Uterus (tissue), 4 donors: ENCODE measurements around the gene MKS1. TPM values are rescaled to one million over a fixed set of nuclear protein-coding genes. Genes with fewer than 3 reads are reported as not detected.

Source experiments
- DNase-seq, 2 donors: peaks; one replicate each; pipeline ENCODE4 v3.0.0-alpha.2; 2019 to 2020
- H3K27ac ChIP-seq, 2 donors: fragments of 200-600 bp; sonication (generic); 1 replicate in 1 of 2; 2 replicates in 1 of 2; pipeline ENCODE4 v1.5.1; 2016 to 2018
- H3K27me3 ChIP-seq, 2 donors: fragments of 200-600 bp; sonication (generic); one replicate each; pipeline ENCODE4 v1.5.1; 2018 to 2019; ENCODE audit warnings: control low read depth in 1 of 2
- H3K36me3 ChIP-seq, 2 donors: fragments of 200-600 bp; sonication (generic); one replicate each; pipeline ENCODE4 v1.5.1; 2019; ENCODE audit warnings: control low read depth in 1 of 2
- H3K4me1 ChIP-seq, 2 donors: fragments of 200-600 bp; sonication (generic); one replicate each; pipeline ENCODE4 v1.5.1; 2018 to 2019; ENCODE audit warnings: control low read depth in 1 of 2
- H3K4me3 ChIP-seq, 2 donors: fragments of 200-600 bp; sonication (generic); 1 replicate in 1 of 2; 2 replicates in 1 of 2; pipeline ENCODE4 v1.5.1; 2018 to 2019; ENCODE audit warnings: mild to moderate bottlenecking in 1 of 2
- H3K9me3 ChIP-seq, 2 donors: fragments of 200-600 bp; sonication (generic); one replicate each; pipeline ENCODE4 v1.5.1; 2019; ENCODE audit warnings: control low read depth in 1 of 2
- POLR2A ChIP-seq, 2 donors: fragments of 450-650 bp; IDR thresholded peaks; one replicate each; pipeline ENCODE4 v1.6.1; 2016; ENCODE audit warnings: antibody characterized with exemption in 2 of 2, mild to moderate bottlenecking in 1 of 2, moderate library complexity in 1 of 2
- intact Hi-C: fragments of 100-400 bp; cut with DNase I; formaldehyde crosslinking; loops from one replicate; pipeline ENCODE4 v1.15.1; 2023; ENCODE audit warnings: low total_unique reads
- total RNA-seq, 4 donors: library from RNA; depleted of rRNA in 3 of 4; stranded (reverse); fragments of >200 nt in 3 of 4; gene quantifications; one replicate each; pipeline versions ENCODE4 v1.1.0 to v1.2.4, GENCODE V29; 2014 to 2023
- TF ChIP-seq, protein P1 (sequence below), 4 experiments: fragments of 200-600 bp in 2 of 4; fragments of 450-650 bp in 2 of 4; sonication (generic) in 2 of 4; IDR thresholded peaks; one replicate each; pipeline ENCODE4 v1.5.1; 2016 to 2019; ENCODE audit warnings: antibody characterized with exemption in 4 of 4, mild to moderate bottlenecking in 2 of 4, moderate library complexity in 1 of 4
- donor health status: DM: yes; HTN: yes; CAD: no.

MKS1 gene
- total RNA-seq, 4 donors from 2014 or later, result 4.4 to 23.2 (median 12.3) TPM

DNA sequence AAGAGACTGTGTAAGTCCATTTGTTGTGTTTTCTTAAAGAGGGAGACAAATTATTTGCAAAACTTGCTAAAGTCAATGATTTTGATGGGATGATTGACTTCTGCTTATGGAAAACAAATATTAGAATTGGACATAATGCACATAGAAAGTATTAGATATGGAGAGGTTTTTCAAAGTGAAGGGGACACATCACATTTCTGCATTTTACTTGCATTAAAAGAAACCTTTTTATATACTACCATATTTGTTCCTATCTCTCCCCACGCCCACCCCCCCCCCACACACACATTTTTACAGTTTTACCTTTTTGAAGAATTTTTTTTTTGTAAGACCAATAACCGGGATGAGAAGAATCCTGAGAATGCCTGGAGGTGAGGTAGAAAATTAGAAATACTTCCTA lies 60.9 kb downstream of the MKS1 start:
- Histone ChIP-seq H3K36me3 (no peaks in the 10 kb centered on the region), H3K4me3 (no peak overlapping the region), H3K27ac (no peak overlapping the region), H3K4me1 (no peaks in the 10 kb centered on the region), H3K9me3 (no peaks in the 10 kb centered on the region), H3K27me3 (no peaks in the 10 kb centered on the region)
- DNase-seq, result no peak
- intact Hi-C loops, result no loop called here
- TF ChIP-seq POLR2A (IDR thresholded peaks at IDR 0.05), result no peak
- TF ChIP-seq, protein P1, sequence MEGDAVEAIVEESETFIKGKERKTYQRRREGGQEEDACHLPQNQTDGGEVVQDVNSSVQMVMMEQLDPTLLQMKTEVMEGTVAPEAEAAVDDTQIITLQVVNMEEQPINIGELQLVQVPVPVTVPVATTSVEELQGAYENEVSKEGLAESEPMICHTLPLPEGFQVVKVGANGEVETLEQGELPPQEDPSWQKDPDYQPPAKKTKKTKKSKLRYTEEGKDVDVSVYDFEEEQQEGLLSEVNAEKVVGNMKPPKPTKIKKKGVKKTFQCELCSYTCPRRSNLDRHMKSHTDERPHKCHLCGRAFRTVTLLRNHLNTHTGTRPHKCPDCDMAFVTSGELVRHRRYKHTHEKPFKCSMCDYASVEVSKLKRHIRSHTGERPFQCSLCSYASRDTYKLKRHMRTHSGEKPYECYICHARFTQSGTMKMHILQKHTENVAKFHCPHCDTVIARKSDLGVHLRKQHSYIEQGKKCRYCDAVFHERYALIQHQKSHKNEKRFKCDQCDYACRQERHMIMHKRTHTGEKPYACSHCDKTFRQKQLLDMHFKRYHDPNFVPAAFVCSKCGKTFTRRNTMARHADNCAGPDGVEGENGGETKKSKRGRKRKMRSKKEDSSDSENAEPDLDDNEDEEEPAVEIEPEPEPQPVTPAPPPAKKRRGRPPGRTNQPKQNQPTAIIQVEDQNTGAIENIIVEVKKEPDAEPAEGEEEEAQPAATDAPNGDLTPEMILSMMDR (IDR thresholded peaks at IDR 0.05), result no peak

DNA sequence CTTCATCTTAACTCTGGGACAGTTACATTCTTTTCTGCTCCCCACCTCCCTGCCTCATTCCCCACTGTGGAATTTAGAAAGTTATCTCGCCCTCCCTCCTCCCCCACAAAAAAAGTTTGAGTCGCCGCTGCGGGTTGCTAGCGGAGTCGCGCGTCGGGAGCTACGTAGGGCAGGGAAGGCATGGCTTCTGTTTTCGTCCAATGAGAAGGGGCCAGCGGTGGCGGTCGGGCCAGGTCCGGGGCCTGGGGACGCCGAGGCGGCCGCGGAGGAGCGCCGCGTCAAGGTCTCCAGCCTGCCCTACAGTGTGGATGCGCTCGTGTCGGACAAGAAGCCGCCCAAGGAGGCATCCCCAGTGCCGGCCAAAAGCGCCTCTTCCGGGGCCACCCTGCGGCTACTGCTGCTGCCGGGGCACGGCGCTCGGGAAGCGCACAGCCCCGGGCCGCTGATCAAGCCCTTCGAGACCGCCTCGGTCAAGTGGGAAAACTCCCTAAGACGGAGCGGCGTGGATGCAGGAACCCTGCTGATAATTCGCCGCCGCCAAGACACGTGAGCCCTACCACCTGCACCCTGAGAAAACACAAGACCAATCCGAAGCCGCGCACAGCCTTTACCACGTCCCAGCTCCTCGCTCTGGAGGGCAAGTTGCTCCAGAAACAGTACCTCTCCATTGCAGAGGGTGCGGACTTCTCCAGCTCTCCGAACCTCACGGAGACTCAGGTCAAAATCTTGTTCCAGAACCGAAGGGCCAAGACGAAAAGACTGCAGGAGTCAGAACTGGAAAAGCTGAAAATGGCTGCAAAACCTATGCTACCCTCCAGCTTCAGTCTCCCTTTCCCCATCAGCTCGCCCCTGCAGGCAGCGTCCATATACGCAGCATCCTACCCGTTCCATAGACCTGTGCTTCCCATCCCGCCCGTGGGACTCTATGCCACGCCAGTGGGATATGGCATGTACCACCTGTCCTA lies 61.9 kb downstream of the MKS1 start:
- no peak for DNase-seq
- Histone ChIP-seq H3K4me3 (peak overlapping the region in 1 of 2 donors; percentile 17), H3K9me3 (no peaks in the 10 kb centered on the region), H3K27ac (no peak overlapping the region), H3K36me3 (no peaks in the 10 kb centered on the region), H3K27me3 (no peaks in the 10 kb centered on the region), H3K4me1 (no peaks in the 10 kb centered on the region)
- TF ChIP-seq POLR2A (IDR thresholded peaks at IDR 0.05), result no peak
- TF ChIP-seq, protein P1 (IDR thresholded peaks at IDR 0.05), result no peak
- intact Hi-C loops, result no loop called here

Other genes with a start within 250 kb of the MKS1 start
- gene VEZF1, start 231.0 kb downstream of the MKS1 start, total RNA-seq, result 100 to 1,000 TPM in 2 of 4 donors, 10 to 100 TPM in 2; 58.8 to 133 (median 110) TPM
- 100 to 1,000 TPM; 116 to 429 (median 147) TPM for gene SRSF1, start 212.0 kb downstream of the MKS1 start, total RNA-seq
- 10 to 100 TPM in 3 of 4 donors, 1 to 10 TPM in 1; 6.1 to 37.8 (median 23.2) TPM for gene DYNLL2, start 135.8 kb downstream of the MKS1 start, total RNA-seq
- not detected for gene OR4D1, start 70.9 kb downstream of the MKS1 start, total RNA-seq
- not detected for gene OR4D2, start 52.3 kb downstream of the MKS1 start, total RNA-seq
- gene EPX, start 26.5 kb downstream of the MKS1 start, total RNA-seq, result not detected
- gene LPO, start 19.3 kb upstream of the MKS1 start, total RNA-seq, result not detected
- 10 to 100 TPM in 1 of 4 donors, under 1 TPM in 1, not detected in 2; 0.79 to 21.7 TPM for gene MPO, start 61.7 kb upstream of the MKS1 start, total RNA-seq
- gene TSPOAP1, start 109.5 kb upstream of the MKS1 start, total RNA-seq, result 10 to 100 TPM in 3 of 4 donors, under 1 TPM in 1; 0.59 to 43.7 (median 32.4) TPM
- 100 to 1,000 TPM in 2 of 4 donors, 10 to 100 TPM in 2; 31.1 to 267 (median 98.1) TPM for gene SUPT4H1, start 132.9 kb upstream of the MKS1 start, total RNA-seq
- gene RNF43, start 198.3 kb upstream of the MKS1 start, total RNA-seq, result 1 to 10 TPM in 3 of 4 donors, not detected in 1; 1.5 to 8.5 (median 4.1) TPM